ENCODE measurements around the gene TACSTD2. TPM values are rescaled to one million over a fixed set of nuclear protein-coding genes. Genes with fewer than 3 reads are reported as not detected.

TACSTD2 gene
- total RNA-seq, 1 experiment from 2014 or later = 1.2 TPM

DNA sequence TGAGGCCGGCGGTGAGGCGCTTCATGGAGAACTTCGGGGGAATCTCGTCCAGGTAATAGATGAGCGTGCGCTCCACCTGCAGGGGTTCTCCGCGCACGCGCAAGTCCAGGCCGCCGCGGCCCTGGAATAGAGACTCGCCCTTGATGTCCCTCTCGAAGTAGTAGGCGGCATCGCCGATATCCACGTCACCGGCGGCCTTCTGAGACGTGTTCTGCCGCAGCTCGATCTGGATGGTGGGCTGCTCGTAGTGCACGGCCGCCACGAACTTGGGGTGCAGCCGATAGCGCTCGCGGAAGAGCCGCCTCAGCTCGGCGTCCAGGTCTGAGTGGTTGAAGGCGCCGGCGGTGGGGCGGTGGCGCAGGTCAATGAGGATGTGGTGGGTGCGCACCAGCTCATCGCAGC lies 726 bp downstream of the TACSTD2 start:
- TF ChIP-seq, protein P1, sequence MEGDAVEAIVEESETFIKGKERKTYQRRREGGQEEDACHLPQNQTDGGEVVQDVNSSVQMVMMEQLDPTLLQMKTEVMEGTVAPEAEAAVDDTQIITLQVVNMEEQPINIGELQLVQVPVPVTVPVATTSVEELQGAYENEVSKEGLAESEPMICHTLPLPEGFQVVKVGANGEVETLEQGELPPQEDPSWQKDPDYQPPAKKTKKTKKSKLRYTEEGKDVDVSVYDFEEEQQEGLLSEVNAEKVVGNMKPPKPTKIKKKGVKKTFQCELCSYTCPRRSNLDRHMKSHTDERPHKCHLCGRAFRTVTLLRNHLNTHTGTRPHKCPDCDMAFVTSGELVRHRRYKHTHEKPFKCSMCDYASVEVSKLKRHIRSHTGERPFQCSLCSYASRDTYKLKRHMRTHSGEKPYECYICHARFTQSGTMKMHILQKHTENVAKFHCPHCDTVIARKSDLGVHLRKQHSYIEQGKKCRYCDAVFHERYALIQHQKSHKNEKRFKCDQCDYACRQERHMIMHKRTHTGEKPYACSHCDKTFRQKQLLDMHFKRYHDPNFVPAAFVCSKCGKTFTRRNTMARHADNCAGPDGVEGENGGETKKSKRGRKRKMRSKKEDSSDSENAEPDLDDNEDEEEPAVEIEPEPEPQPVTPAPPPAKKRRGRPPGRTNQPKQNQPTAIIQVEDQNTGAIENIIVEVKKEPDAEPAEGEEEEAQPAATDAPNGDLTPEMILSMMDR (conservative IDR thresholded peaks at IDR 0.05) = no peak
- peak overlapping the region in 1 of 2 experiments; percentile 33; a peak in 1 of 5 replicates for H3K4me3 Mint-ChIP-seq

More for the DNA sequence above, 726 bp downstream of the TACSTD2 start:
- H3K9ac ChIP-seq (ENCODE audit: extremely low read depth, insufficient read length, low read length) = no peak overlapping the region
- H4K8ac ChIP-seq (replicated peaks; ENCODE audit: insufficient read length, low read depth, low read length) = no peak overlapping the region
- peaks cover 15% of the 10 kb centered on the region; the same call in 1 of the 2 replicates for H3K27me3 ChIP-seq (ENCODE audit: insufficient read depth, low read length)
- no peaks in the 10 kb centered on the region for H3K79me1 ChIP-seq (ENCODE audit: insufficient read depth, low read depth, low read length, poor library complexity, severe bottlenecking)
- H3K27ac ChIP-seq (ENCODE audit: insufficient read length, low read depth, low read length) = no peak overlapping the region
- no peak overlapping the region; the same call in 1 of the 2 replicates for H3K14ac ChIP-seq (ENCODE audit: insufficient read depth, low read length)
- Mint-ChIP-seq H3K27me3 (ENCODE audit: low read depth) (peaks cover 48% of the 10 kb centered on the region), H3K4me1 (peaks cover 19 to 30% of the 10 kb centered on the region in 2 experiments), H3K36me3 (ENCODE audit: insufficient read depth in 1 of 3, low read depth in 3 of 3) (peaks cover 0 to 9% (median 4%) of the 10 kb centered on the region in 3 experiments; a peak in 3 of 7 replicates), H3K9me3 (peaks cover 0 to 9% of the 10 kb centered on the region in 2 experiments; a peak in 2 of 5 replicates), H3K27ac (no peak overlapping the region)
- H2AK5ac ChIP-seq (ENCODE audit: insufficient read length, low read length) = no peak overlapping the region
- WGBS (ENCODE audit: extremely low coverage, insufficient read length, low lambda C conversion rate) = no CpG with 5 or more reads among the region's 43 CpGs
- H3K23ac ChIP-seq (ENCODE audit: insufficient read length, low read depth, low read length) = no peak overlapping the region
- no peaks in the 10 kb centered on the region for H4K20me1 ChIP-seq (ENCODE audit: control insufficient read depth, insufficient read depth, insufficient read length)
- H4K5ac ChIP-seq (ENCODE audit: insufficient read length, low read depth, low read length) = no peak overlapping the region
- no peak for DNase-seq
- H3K4me1 ChIP-seq (ENCODE audit: insufficient read depth, low read length) = peaks cover 2% of the 10 kb centered on the region; the same call in 1 of the 2 replicates
- H2BK12ac ChIP-seq (ENCODE audit: insufficient read length, low read depth, low read length) = no peak overlapping the region
- H4K91ac ChIP-seq (ENCODE audit: insufficient read length, low read depth, low read length) = no peak overlapping the region
- no peak overlapping the region for H3K56ac ChIP-seq (ENCODE audit: insufficient read length, low read depth, low read length)
- H3K4me2 ChIP-seq (ENCODE audit: insufficient read depth, insufficient read length, low read length) = no peak overlapping the region
- no peak overlapping the region for H2AFZ ChIP-seq (ENCODE audit: low read length)
- no peaks in the 10 kb centered on the region for H3K79me2 ChIP-seq (ENCODE audit: insufficient read depth, low read length)
- no peak overlapping the region for H2BK120ac ChIP-seq (ENCODE audit: low read depth, low read length, poor library complexity, severe bottlenecking)
- no peak overlapping the region for H3K4ac ChIP-seq (ENCODE audit: low read depth, low read length)
- no peak overlapping the region for H3T11ph ChIP-seq (ENCODE audit: low read length)
- no peak overlapping the region for H2BK20ac ChIP-seq (ENCODE audit: low read depth, low read length, poor library complexity, severe bottlenecking)
- no peak overlapping the region for H2BK15ac ChIP-seq (ENCODE audit: low read depth, low read length)
- no peak overlapping the region for H2BK5ac ChIP-seq (ENCODE audit: insufficient read length, low read length)
- no peaks in the 10 kb centered on the region for H3K9me3 ChIP-seq (ENCODE audit: control insufficient read depth, low read depth, low read length)
- peaks cover 5% of the 10 kb centered on the region for H3K23me2 ChIP-seq (ENCODE audit: insufficient read length, low read depth, low read length, poor library complexity, severe bottlenecking)
- peak overlapping the region; percentile 32 for H3K18ac ChIP-seq (ENCODE audit: insufficient read length, low read depth, low read length)
